Osteocyte (in vitro differentiated cells): ENCODE measurements around the gene FAM180B. TPM values are rescaled to one million over a fixed set of nuclear protein-coding genes. Genes with fewer than 3 reads are reported as not detected.

ENCODE experiments used
- DNase-seq: peaks from one replicate; pipeline ENCODE4 v3.0.0; 2021; ENCODE audit warnings: mixed read lengths; ENCODE audit not compliant: unreplicated experiment; ENCODE audit errors: extremely low spot score
- H3K27ac Mint-ChIP-seq: one replicate; pipeline ENCODE4 v1.8.0; 2021; ENCODE audit warnings: mild to moderate bottlenecking, mixed read lengths; ENCODE audit not compliant: unreplicated experiment
- H3K27me3 Mint-ChIP-seq: one replicate; pipeline ENCODE4 v1.8.0; 2021; ENCODE audit warnings: mixed read lengths; ENCODE audit not compliant: unreplicated experiment
- H3K36me3 Mint-ChIP-seq: one replicate; pipeline ENCODE4 v1.8.0; 2021; ENCODE audit warnings: mixed read lengths; ENCODE audit not compliant: unreplicated experiment
- H3K4me1 Mint-ChIP-seq: one replicate; pipeline ENCODE4 v1.8.0; 2021; ENCODE audit warnings: mixed read lengths; ENCODE audit not compliant: unreplicated experiment
- H3K4me3 Mint-ChIP-seq: one replicate; pipeline ENCODE4 v1.8.0; 2021; ENCODE audit warnings: mild to moderate bottlenecking, moderate library complexity, mixed read lengths; ENCODE audit not compliant: unreplicated experiment
- H3K9me3 Mint-ChIP-seq: one replicate; pipeline ENCODE4 v1.8.0; 2021; ENCODE audit warnings: mixed read lengths; ENCODE audit not compliant: unreplicated experiment
- long read RNA-seq: library from polyadenylated mRNA; unstranded; transcript quantifications from one replicate; pipeline ENCODE4 v2.0.0, GENCODE V29; 2021
- total RNA-seq: library from RNA; stranded (reverse); gene quantifications from 2 replicates; pipeline ENCODE4 v1.2.1, GENCODE V29; 2021
- TF ChIP-seq, protein P1 (sequence below): fragments of 200-600 bp; sonication (generic); IDR thresholded peaks from 2 replicates; pipeline ENCODE4 v1.5.0; 2021; ENCODE audit warnings: antibody characterized with exemption, mild to moderate bottlenecking, moderate library complexity

Gene FAM180B
- 0.32 and 0.52 TPM in 2 replicates for total RNA-seq
- long read RNA-seq: 0 reads

DNA sequence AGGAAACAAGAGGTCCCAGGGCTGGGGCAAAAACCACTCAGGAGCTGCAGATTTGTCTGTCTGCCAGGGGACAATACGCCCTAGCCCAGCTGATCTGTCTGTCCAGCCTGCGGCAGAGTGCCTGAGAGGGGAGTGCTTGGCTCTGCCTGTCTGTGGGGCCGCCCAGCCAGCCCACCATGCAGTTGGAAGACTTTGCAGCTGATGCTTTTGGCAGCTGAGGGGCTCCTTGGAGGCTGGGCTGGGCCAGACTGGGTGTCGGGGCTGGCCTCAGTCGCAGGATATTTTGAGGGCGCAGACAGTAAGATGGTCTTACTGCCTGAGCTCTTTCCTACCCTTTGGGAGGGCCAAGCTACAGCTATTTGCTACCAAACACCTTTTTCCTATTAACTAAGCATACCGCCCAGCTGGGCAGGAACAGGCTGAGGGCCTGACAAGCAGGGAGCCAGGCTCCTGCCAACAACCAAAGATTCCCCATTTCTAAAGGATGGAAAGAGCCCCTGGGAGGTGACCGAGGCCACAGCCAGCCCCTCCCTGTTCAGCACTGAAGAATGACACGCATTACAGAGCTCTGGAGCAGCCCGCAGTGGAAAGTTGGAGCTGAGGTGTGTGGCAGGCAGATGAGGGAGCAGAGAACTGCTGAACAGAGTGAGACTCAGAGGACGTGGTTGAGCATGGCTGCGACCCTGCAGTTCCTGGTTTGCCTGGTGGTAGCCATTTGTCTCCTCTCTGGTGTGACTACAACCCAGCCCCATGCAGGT is at the start of gene FAM180B:
FAM180B (plus strand) TSS at position 581 of the 758 bp plus-strand sequence; CDS start at position 672, 91 bp downstream.
- H3K27ac Mint-ChIP-seq: peak within 1 kb of the TSS; percentile 55
- no peaks in the 10 kb centered on the region for H3K27me3 Mint-ChIP-seq
- no peak within 1 kb of the TSS for H3K4me3 Mint-ChIP-seq
- H3K36me3 Mint-ChIP-seq: peaks cover 22% of the 10 kb centered on the region
- no peaks in the 10 kb centered on the region for H3K9me3 Mint-ChIP-seq
- TF ChIP-seq, protein P1, sequence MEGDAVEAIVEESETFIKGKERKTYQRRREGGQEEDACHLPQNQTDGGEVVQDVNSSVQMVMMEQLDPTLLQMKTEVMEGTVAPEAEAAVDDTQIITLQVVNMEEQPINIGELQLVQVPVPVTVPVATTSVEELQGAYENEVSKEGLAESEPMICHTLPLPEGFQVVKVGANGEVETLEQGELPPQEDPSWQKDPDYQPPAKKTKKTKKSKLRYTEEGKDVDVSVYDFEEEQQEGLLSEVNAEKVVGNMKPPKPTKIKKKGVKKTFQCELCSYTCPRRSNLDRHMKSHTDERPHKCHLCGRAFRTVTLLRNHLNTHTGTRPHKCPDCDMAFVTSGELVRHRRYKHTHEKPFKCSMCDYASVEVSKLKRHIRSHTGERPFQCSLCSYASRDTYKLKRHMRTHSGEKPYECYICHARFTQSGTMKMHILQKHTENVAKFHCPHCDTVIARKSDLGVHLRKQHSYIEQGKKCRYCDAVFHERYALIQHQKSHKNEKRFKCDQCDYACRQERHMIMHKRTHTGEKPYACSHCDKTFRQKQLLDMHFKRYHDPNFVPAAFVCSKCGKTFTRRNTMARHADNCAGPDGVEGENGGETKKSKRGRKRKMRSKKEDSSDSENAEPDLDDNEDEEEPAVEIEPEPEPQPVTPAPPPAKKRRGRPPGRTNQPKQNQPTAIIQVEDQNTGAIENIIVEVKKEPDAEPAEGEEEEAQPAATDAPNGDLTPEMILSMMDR: no peak
- no peak for DNase-seq
- H3K4me1 Mint-ChIP-seq: no peaks in the 10 kb centered on the region

DNA sequence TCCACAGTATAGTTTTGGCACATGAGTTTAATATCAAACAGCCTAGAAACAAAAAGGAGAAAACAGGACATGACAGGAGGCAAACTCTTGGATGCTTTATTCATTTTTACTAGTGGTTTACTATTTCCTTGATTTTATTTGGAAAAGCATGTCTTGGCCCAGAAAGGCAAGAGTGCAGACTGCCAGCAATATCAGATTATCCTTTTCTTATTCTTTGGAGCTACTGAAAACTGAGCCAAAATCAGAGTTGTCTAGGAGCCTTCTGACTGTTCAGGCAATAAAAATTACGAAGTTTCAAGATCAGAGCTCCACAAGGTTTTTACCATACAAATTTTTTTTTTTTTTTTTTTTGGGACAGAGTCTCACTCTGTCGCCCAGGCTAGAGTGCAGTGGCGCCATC is 49.6 kb upstream of the FAM180B start:
- Mint-ChIP-seq H3K9me3 (no peaks in the 10 kb centered on the region), H3K4me3 (no peak overlapping the region), H3K27me3 (no peaks in the 10 kb centered on the region), H3K36me3 (peaks cover 2% of the 10 kb centered on the region), H3K4me1 (peaks cover 61% of the 10 kb centered on the region), H3K27ac (no peak overlapping the region)
- no peak for DNase-seq
- TF ChIP-seq, protein P1: no peak

DNA sequence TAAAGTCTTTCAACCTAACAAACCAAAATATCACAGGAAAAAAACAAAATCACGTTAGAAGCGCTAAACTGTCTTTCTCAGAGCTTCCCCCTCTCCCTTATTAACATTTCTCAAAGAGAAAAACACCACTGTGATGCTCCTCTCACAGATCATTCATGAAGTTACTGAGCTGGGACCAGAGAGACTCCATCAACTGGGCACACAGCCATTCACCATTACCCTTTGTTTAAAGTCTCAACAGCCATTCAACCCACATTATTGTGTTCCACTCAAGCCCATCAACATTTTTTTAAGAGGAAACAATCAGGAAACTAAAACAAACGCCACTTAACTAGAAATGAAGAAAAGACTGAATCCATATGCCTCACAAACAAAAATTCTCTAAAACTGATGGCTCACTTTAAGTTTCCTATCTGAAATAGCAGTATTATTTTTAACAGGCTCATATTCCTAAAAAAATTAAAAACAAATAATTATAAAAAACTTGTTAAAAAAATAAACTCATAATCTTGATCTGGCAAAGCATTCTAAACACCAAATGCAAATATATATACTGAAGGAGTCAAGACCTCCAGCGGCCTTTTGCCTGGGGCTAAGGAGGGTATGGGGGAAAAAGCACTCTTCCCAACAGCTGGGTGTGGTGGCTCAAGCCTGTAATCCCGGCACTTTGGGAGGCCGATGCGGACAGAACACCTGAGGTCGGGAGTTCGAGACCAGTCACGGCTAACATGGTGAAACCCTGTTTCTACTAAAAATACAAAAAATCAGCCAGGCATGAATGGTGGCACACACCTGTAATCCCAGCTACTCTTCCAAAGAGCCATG is 47.5 kb upstream of the FAM180B start:
- no peak for DNase-seq
- TF ChIP-seq, protein P1: no peak
- Mint-ChIP-seq H3K4me1 (peaks cover 42% of the 10 kb centered on the region), H3K27me3 (no peaks in the 10 kb centered on the region), H3K4me3 (no peak overlapping the region), H3K36me3 (peaks cover 2% of the 10 kb centered on the region), H3K9me3 (no peaks in the 10 kb centered on the region), H3K27ac (peak overlapping the region; percentile 25)

DNA sequence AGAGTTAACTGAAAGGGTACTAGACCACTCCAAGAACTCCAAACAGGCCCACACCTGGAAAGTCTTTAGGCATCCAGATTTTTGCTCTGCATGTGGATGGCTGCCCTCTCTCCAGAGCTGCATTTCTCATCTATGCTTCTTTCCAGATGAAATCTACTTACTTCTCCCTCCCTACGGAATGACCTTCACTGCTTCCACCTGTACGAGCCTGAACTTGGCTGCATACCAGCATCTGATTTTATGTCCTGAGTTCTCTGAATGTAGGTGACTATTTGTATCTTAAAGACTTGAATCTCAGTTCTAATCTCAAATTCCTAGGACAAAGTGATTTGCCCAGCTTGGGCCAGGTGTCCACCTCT is 46.8 kb upstream of the FAM180B start:
- TF ChIP-seq, protein P1: no peak
- Mint-ChIP-seq H3K27me3 (no peaks in the 10 kb centered on the region), H3K9me3 (no peaks in the 10 kb centered on the region), H3K27ac (peak overlapping the region; percentile 79), H3K36me3 (peaks cover 2% of the 10 kb centered on the region), H3K4me1 (peaks cover 38% of the 10 kb centered on the region), H3K4me3 (no peak overlapping the region)
- no peak for DNase-seq

DNA sequence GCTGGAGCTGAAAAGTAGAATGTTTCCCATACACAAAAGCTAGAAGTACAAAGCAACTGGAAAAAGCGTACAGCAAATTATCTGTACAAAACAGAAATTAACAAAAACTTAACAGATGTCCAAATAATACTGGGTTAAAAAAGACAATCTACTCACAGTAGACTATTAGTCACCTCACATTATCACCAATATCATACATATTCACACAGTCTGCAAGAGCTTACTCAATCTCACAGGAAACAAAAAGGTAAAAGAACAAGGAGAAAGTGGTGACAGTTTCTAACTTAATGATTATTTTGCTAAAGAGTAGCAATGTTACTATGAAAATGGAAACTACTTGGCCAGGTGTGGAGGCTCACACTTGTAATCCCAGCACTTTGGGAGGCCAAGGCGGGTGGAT is 45.4 kb upstream of the FAM180B start:
- Mint-ChIP-seq H3K4me1 (peaks cover 33% of the 10 kb centered on the region), H3K27me3 (no peaks in the 10 kb centered on the region), H3K36me3 (no peaks in the 10 kb centered on the region), H3K4me3 (no peak overlapping the region), H3K27ac (peak overlapping the region; percentile 79), H3K9me3 (no peaks in the 10 kb centered on the region)
- TF ChIP-seq, protein P1: no peak
- no peak for DNase-seq
